GM18520 (cell line): ENCODE results near the gene CORO2B.
"Not testable (repeated sequence)": the region's sequence is repeated elsewhere in the genome, so short reads cannot be mapped to it uniquely, and the experiment has no call there.

ENCODE experiments used
- ATAC-seq: cut with Tn5 transposase; IDR thresholded peaks from one replicate; pipeline ENCODE4 v1.9.1; 2021; ENCODE audit not compliant: unreplicated experiment

CORO2B gene

GRCh38 chr15:68667800-68668625 is 89.2 kb downstream of the CORO2B start:
- no peak for ATAC-seq

- no peak for ATAC-seq
These were observed 90.3 kb downstream of the CORO2B start for GRCh38 chr15:68668926-68669600.

GRCh38 chr15:68672251-68672650 is 93.5 kb downstream of the CORO2B start:
- no peak for ATAC-seq

GRCh38 chr15:68672781-68673205 is 94.0 kb downstream of the CORO2B start:
- no peak for ATAC-seq

- ATAC-seq = no peak
These were observed 96.2 kb downstream of the CORO2B start for GRCh38 chr15:68674975-68675374.

- no peak for ATAC-seq
These were observed 97.3 kb downstream of the CORO2B start for GRCh38 chr15:68676011-68676605.

GRCh38 chr15:68676926-68677325 is 98.1 kb downstream of the CORO2B start:
- ATAC-seq = no peak

GRCh38 chr15:68677996-68678395 is 99.2 kb downstream of the CORO2B start:
- no peak for ATAC-seq

GRCh38 chr15:68678746-68679145 is 100.0 kb downstream of the CORO2B start:
- ATAC-seq = no peak

- no peak for ATAC-seq
These were observed 100.4 kb downstream of the CORO2B start for GRCh38 chr15:68679161-68679560.

- ATAC-seq = no peak
These were observed 101.2 kb downstream of the CORO2B start for GRCh38 chr15:68679961-68680371.

- not testable (repeated sequence) for ATAC-seq
These were observed 102.0 kb downstream of the CORO2B start for GRCh38 chr15:68680756-68681155.

GRCh38 chr15:68681836-68682235 is 103.0 kb downstream of the CORO2B start:
- ATAC-seq = no peak

- ATAC-seq = no peak
These were observed 103.5 kb downstream of the CORO2B start for GRCh38 chr15:68682330-68682729.

GRCh38 chr15:68683026-68683425 is 104.2 kb downstream of the CORO2B start:
- no peak for ATAC-seq

GRCh38 chr15:68683551-68683950 is 104.8 kb downstream of the CORO2B start:
- ATAC-seq = no peak

- no peak for ATAC-seq
These were observed 105.7 kb downstream of the CORO2B start for GRCh38 chr15:68684476-68684875.

GRCh38 chr15:68687136-68687735 is 108.4 kb downstream of the CORO2B start:
- ATAC-seq = no peak

- no peak for ATAC-seq
These were observed 112.9 kb downstream of the CORO2B start for GRCh38 chr15:68691705-68692104.

GRCh38 chr15:68693071-68693470 is 114.3 kb downstream of the CORO2B start:
- no peak for ATAC-seq

GRCh38 chr15:68694111-68694510 is 115.3 kb downstream of the CORO2B start:
- no peak for ATAC-seq
